ENCODE data around the gene FBXO31. TPM values are rescaled to one million over a fixed set of nuclear protein-coding genes. Genes with fewer than 3 reads are reported as not detected.

The FBXO31 gene
- total and polyA plus RNA-seq, 2 of the 13 experiments (the other 11 are each of a cell fraction or from before 2014, with no cell fraction given) = 92.4 to 101 TPM

GRCh38 chr16:87309620-87310525 is 73.7 kb downstream of the FBXO31 start (continued):
- TF ChIP-seq, protein P1, sequence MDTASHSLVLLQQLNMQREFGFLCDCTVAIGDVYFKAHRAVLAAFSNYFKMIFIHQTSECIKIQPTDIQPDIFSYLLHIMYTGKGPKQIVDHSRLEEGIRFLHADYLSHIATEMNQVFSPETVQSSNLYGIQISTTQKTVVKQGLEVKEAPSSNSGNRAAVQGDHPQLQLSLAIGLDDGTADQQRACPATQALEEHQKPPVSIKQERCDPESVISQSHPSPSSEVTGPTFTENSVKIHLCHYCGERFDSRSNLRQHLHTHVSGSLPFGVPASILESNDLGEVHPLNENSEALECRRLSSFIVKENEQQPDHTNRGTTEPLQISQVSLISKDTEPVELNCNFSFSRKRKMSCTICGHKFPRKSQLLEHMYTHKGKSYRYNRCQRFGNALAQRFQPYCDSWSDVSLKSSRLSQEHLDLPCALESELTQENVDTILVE (CRISPR knock-in tag; IDR thresholded peaks at IDR 0.05) = no peak
- TF ChIP-seq CAMTA2 (CRISPR knock-in tag; IDR thresholded peaks at IDR 0.05; ENCODE audit: borderline replicate concordance) (no peak), ZNF143 (CRISPR knock-in tag; IDR thresholded peaks at IDR 0.05) (no peak)

DNA sequence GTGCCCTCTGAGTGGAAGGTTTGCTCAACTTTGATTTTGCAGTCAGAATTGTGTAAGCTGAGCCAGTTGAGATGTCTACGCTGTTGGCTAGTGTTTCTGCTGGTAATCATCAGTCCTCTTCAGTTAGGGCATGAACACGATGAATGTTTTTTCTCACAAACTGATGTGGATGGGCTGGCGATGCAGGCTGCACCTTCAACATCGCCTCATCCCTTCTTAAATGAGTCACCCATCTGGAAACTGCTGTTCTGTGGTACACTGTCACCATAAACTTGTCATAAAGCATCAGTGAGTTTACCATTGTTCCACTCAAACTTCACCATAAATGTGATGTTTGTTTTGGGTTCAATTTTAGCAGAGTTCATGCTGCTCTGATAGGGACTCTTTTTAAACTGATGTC is 74.8 kb downstream of the FBXO31 start:
- TF ChIP-seq ZNF124 (CRISPR knock-in tag; IDR thresholded peaks at IDR 0.05) = no peak
- no peak for TF ChIP-seq NFE2L2 (IDR thresholded peaks at IDR 0.05; ENCODE audit: low read length)
- TF ChIP-seq CERS6 (CRISPR knock-in tag; IDR thresholded peaks at IDR 0.05) = no peak
- TF ChIP-seq LCORL (IDR thresholded peaks at IDR 0.05) = no peak
- TF ChIP-seq LCORL (CRISPR knock-in tag; IDR thresholded peaks at IDR 0.05) = no peak
- TF ChIP-seq TAF1 (CRISPR knock-in tag; IDR thresholded peaks at IDR 0.05) = no peak
- TF ChIP-seq SMYD3 (CRISPR knock-in tag; IDR thresholded peaks at IDR 0.05) = no peak
- no peak for TF ChIP-seq MXD4 (CRISPR knock-in tag; IDR thresholded peaks at IDR 0.05)
- TF ChIP-seq IKZF1 (IDR thresholded peaks at IDR 0.05) = no peak
- TF ChIP-seq TCF7L2 (IDR thresholded peaks at IDR 0.05; ENCODE audit: low read depth, low read length) = no peak
- BruUV-seq (replicated peaks) = no TSS peak
- Histone ChIP-seq H4K20me1 (ENCODE audit: insufficient read depth, low read length) (no peaks in the 10 kb centered on the region), H3K27ac (ENCODE audit: extremely low read length, insufficient read depth, low read length) (no peak overlapping the region), H3K4me2 (ENCODE audit: low read depth, low read length) (no peak overlapping the region), H3K9ac (ENCODE audit: insufficient read depth, low read depth, low read length) (no peak overlapping the region), H3K27me3 (ENCODE audit: control insufficient read depth in 1 of 2, insufficient read depth in 2 of 2, low read length in 2 of 2) (no peaks in the 10 kb centered on the region), H3K36me3 (replicated peaks in 1 of 2; ENCODE audit: control insufficient read depth in 1 of 2, insufficient read depth in 2 of 2, low read length in 2 of 2) (no peaks in the 10 kb centered on the region; a peak in 1 of 5 replicates), H3K4me3 (replicated peaks in 1 of 3; ENCODE audit: insufficient read depth in 1 of 3, low read depth in 2 of 3, low read length in 3 of 3) (no peak overlapping the region), H3K79me2 (ENCODE audit: insufficient read depth, low read length) (no peaks in the 10 kb centered on the region), H2AFZ (ENCODE audit: low read length) (no peak overlapping the region), H3K4me1 (ENCODE audit: insufficient read depth, low read length) (peaks cover under 1% of the 10 kb centered on the region; the same call in 1 of the 2 replicates), H3K9me3 (ENCODE audit: low read length) (no peaks in the 10 kb centered on the region)
- POLR2A ChIA-PET = interaction anchor here (1.3 kb wide), 1 partner anchor 8 kb away, joined by 3 read pairs; the partner anchor contains the start of gene C16orf95
- intact Hi-C loops (cut with micrococcal nuclease; ENCODE audit: unreplicated experiment) = no loop called here
- ATAC-seq = no peak
- WGBS (ENCODE audit: low lambda C conversion rate) = 70% methylated on average over 4 of the region's 4 CpGs
- CTCF ChIA-PET (ENCODE audit: low intra/inter-chr PET ratio, low total read pairs) = no interaction called here
- no peak for DNase-seq (ENCODE audit: low spot score)
- FAIRE-seq = no peak
- in situ Hi-C loops (cut with HindIII; ENCODE audit: extremely low pct_ligation_motif_present, low pct_unique_long_range_greater_than_20kb) = no loop called here

All from HepG2 (cell line).